Measurements from ENCODE around the gene OSBPL10. TPM values are rescaled to one million over a fixed set of nuclear protein-coding genes. Genes with fewer than 3 reads are reported as not detected.
A peak's percentile ranks its signal among the peaks of the same experiment; 100 is the strongest.

OSBPL10 gene
- total RNA-seq, 1 donor from 2014 or later = 20.5 TPM

GRCh38 chr3:31911124-31911523 lies 69.9 kb downstream of the OSBPL10 start:
- TF ChIP-seq, protein P1, sequence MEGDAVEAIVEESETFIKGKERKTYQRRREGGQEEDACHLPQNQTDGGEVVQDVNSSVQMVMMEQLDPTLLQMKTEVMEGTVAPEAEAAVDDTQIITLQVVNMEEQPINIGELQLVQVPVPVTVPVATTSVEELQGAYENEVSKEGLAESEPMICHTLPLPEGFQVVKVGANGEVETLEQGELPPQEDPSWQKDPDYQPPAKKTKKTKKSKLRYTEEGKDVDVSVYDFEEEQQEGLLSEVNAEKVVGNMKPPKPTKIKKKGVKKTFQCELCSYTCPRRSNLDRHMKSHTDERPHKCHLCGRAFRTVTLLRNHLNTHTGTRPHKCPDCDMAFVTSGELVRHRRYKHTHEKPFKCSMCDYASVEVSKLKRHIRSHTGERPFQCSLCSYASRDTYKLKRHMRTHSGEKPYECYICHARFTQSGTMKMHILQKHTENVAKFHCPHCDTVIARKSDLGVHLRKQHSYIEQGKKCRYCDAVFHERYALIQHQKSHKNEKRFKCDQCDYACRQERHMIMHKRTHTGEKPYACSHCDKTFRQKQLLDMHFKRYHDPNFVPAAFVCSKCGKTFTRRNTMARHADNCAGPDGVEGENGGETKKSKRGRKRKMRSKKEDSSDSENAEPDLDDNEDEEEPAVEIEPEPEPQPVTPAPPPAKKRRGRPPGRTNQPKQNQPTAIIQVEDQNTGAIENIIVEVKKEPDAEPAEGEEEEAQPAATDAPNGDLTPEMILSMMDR (IDR thresholded peaks at IDR 0.05; ENCODE audit: insufficient read depth, low read length, severe bottlenecking) = no peak
- no peak overlapping the region for H3K4me3 ChIP-seq (ENCODE audit: low read depth, low read length)
- H3K36me3 ChIP-seq (ENCODE audit: control insufficient read depth, insufficient read depth, low read length) = no peaks in the 10 kb centered on the region
- H3K27me3 ChIP-seq (ENCODE audit: control insufficient read depth, insufficient read depth, low read length) = no peaks in the 10 kb centered on the region
- no peak for DNase-seq (ENCODE audit: low read depth)
- FAIRE-seq = no peak

DNA sequence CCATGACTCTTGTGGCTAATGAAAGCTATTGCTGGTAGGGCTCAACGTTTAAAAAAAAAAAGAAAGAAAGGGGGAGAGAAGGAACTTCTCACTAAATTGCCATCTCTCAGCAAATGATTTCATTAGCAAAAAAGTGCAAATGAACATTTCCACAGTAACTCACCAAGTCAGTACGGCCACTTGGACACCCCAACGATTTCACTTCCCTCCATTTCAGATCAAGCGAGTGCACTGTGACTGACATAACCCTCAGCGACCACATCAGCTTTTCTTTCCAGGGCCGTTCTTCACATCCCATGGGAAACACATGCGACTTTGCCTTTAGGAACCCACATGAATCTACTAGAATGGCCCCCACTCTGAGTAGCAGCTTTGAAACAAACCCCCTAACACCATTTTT lies 71.6 kb downstream of the OSBPL10 start:
- DNase-seq (ENCODE audit: low read depth) = no peak
- no peak for FAIRE-seq
- TF ChIP-seq, protein P1 (IDR thresholded peaks at IDR 0.05; ENCODE audit: insufficient read depth, low read length, severe bottlenecking) = no peak
- no peaks in the 10 kb centered on the region for H3K27me3 ChIP-seq (ENCODE audit: control insufficient read depth, insufficient read depth, low read length)
- H3K36me3 ChIP-seq (ENCODE audit: control insufficient read depth, insufficient read depth, low read length) = no peaks in the 10 kb centered on the region
- H3K4me3 ChIP-seq (ENCODE audit: low read depth, low read length) = no peak overlapping the region

GRCh38 chr3:31908391-31909097 lies 72.5 kb downstream of the OSBPL10 start:
- no peak for FAIRE-seq
- TF ChIP-seq, protein P1 (IDR thresholded peaks at IDR 0.05; ENCODE audit: insufficient read depth, low read length, severe bottlenecking) = no peak
- Histone ChIP-seq H3K4me3 (ENCODE audit: low read depth, low read length) (no peak overlapping the region), H3K27me3 (ENCODE audit: control insufficient read depth, insufficient read depth, low read length) (no peaks in the 10 kb centered on the region), H3K36me3 (ENCODE audit: control insufficient read depth, insufficient read depth, low read length) (no peaks in the 10 kb centered on the region)
- peak; percentile 16 for DNase-seq (ENCODE audit: low read depth)

DNA sequence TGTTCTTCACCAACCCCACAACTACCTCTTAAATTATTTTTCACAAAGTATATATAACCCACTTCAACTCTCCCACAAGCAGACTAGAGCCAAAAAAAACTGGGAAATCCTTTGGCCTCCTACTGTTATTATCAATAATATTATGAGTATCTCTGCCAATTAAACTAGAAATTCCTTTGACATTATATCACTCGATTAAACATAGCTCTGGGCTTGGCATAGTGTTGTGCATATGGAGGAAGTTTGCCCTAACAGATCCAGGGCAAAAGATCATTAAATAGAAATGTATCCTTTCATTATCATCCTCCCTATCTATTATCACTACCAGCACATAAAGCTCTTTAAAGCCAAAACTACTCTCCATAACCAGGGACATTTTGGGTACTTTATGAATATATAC lies 74.9 kb downstream of the OSBPL10 start:
- Histone ChIP-seq H3K36me3 (ENCODE audit: control insufficient read depth, insufficient read depth, low read length) (no peaks in the 10 kb centered on the region), H3K27me3 (ENCODE audit: control insufficient read depth, insufficient read depth, low read length) (no peaks in the 10 kb centered on the region), H3K4me3 (ENCODE audit: low read depth, low read length) (no peak overlapping the region)
- TF ChIP-seq, protein P1 (IDR thresholded peaks at IDR 0.05; ENCODE audit: insufficient read depth, low read length, severe bottlenecking) = no peak
- no peak for FAIRE-seq
- peak; percentile 24 for DNase-seq (ENCODE audit: low read depth)

GRCh38 chr3:31903686-31904431 lies 77.2 kb downstream of the OSBPL10 start:
- DNase-seq (ENCODE audit: low read depth) = peak; percentile 61

More at GRCh38 chr3:31903686-31904431, 77.2 kb downstream of the OSBPL10 start:
- TF ChIP-seq, protein P1 (IDR thresholded peaks at IDR 0.05; ENCODE audit: insufficient read depth, low read length, severe bottlenecking) = no peak
- Histone ChIP-seq H3K4me3 (ENCODE audit: low read depth, low read length) (no peak overlapping the region), H3K36me3 (ENCODE audit: control insufficient read depth, insufficient read depth, low read length) (no peaks in the 10 kb centered on the region), H3K27me3 (ENCODE audit: control insufficient read depth, insufficient read depth, low read length) (no peaks in the 10 kb centered on the region)
- FAIRE-seq = no peak
